ENCODE measurements around the gene PLPP3. TPM values are rescaled to one million over a fixed set of nuclear protein-coding genes. Genes with fewer than 3 reads are reported as not detected.

Gene PLPP3
- total RNA-seq, 1 experiment from 2014 or later = 3.4 TPM

- no TSS peak for BruUV-seq (replicated peaks)
- no peak for TF ChIP-seq SIN3A (IDR thresholded peaks at IDR 0.05; ENCODE audit: low read depth)
- no peak for TF ChIP-seq POLR2A (IDR thresholded peaks at IDR 0.05; ENCODE audit: borderline replicate concordance, extremely low read depth, insufficient read depth, insufficient read length)
- no peak for TF ChIP-seq ZBTB33 (IDR thresholded peaks at IDR 0.05; ENCODE audit: extremely low read depth, insufficient replicate concordance, low read length)
These were observed 29.1 kb downstream of the PLPP3 start for GRCh38 chr1:56550138-56550858.

GRCh38 chr1:56548571-56548970 is 30.8 kb downstream of the PLPP3 start:
- ChIA-PET POLR2A (no interaction called here), CTCF (no interaction called here), RAD21 (ENCODE audit: low non-redundant PET in 1 of 2, low total read pairs in 2 of 2, uncharacterized antibody in 2 of 2, unreplicated experiment in 2 of 2) (no interaction called here)
- Histone ChIP-seq H3K4me1 (ENCODE audit: control insufficient read depth in 1 of 2, insufficient read depth in 2 of 2, low read length in 2 of 2) (peaks cover 0 to 5% of the 10 kb centered on the region in 2 experiments; a peak in 1 of 4 replicates), H3K9ac (ENCODE audit: low read length) (no peak overlapping the region), H3K36me3 (ENCODE audit: control insufficient read depth in 1 of 2, insufficient read depth in 2 of 2, low read length in 2 of 2) (no peaks in the 10 kb centered on the region), H3K27ac (ENCODE audit: low read depth, low read length) (no peak overlapping the region), H4K20me1 (ENCODE audit: insufficient read depth) (no peaks in the 10 kb centered on the region), H3K9me2 (ENCODE audit: insufficient read depth) (no peaks in the 10 kb centered on the region), H3K27me3 (ENCODE audit: insufficient read depth, low read length) (no peaks in the 10 kb centered on the region), H3K4me2 (ENCODE audit: low read length) (no peak overlapping the region), H2AFZ (ENCODE audit: low read depth, low read length, poor library complexity, severe bottlenecking) (no peak overlapping the region), H3K79me2 (ENCODE audit: insufficient read depth, low read length) (no peaks in the 10 kb centered on the region), H3K9me3 (ENCODE audit: control insufficient read depth in 1 of 2, insufficient read depth in 1 of 2, low read depth in 1 of 2, low read length in 2 of 2) (no peaks in the 10 kb centered on the region), H3K4me3 (replicated peaks in 1 of 2; ENCODE audit: low read depth in 1 of 2, low read length in 2 of 2) (no peak overlapping the region)
- intact Hi-C loops (cut with micrococcal nuclease) = no loop called here
- no peak for DNase-seq (ENCODE audit: low read depth, low spot score)
- no peak for ATAC-seq
- no TSS peak for BruUV-seq (replicated peaks)
- TF ChIP-seq EZH2phosphoT487 (IDR thresholded peaks at IDR 0.05; ENCODE audit: borderline replicate concordance) = no peak

More at GRCh38 chr1:56550138-56550858, 29.1 kb downstream of the PLPP3 start:
- Histone ChIP-seq H4K20me1 (ENCODE audit: insufficient read depth) (no peaks in the 10 kb centered on the region), H3K4me2 (ENCODE audit: low read length) (no peak overlapping the region), H3K4me3 (replicated peaks in 1 of 2; ENCODE audit: low read depth in 1 of 2, low read length in 2 of 2) (no peak overlapping the region), H3K36me3 (ENCODE audit: control insufficient read depth in 1 of 2, insufficient read depth in 2 of 2, low read length in 2 of 2) (no peaks in the 10 kb centered on the region), H3K9ac (ENCODE audit: low read length) (no peak overlapping the region), H2AFZ (ENCODE audit: low read depth, low read length, poor library complexity, severe bottlenecking) (no peak overlapping the region), H3K4me1 (ENCODE audit: control insufficient read depth in 1 of 2, insufficient read depth in 2 of 2, low read length in 2 of 2) (peaks cover 0 to 5% of the 10 kb centered on the region in 2 experiments; a peak in 1 of 4 replicates), H3K9me3 (ENCODE audit: control insufficient read depth in 1 of 2, insufficient read depth in 1 of 2, low read depth in 1 of 2, low read length in 2 of 2) (no peaks in the 10 kb centered on the region), H3K9me2 (ENCODE audit: insufficient read depth) (no peaks in the 10 kb centered on the region), H3K27ac (ENCODE audit: low read depth, low read length) (no peak overlapping the region), H3K27me3 (ENCODE audit: insufficient read depth, low read length) (no peaks in the 10 kb centered on the region), H3K79me2 (ENCODE audit: insufficient read depth, low read length) (no peaks in the 10 kb centered on the region)
- intact Hi-C loops (cut with micrococcal nuclease) = no loop called here
- POLR2A ChIA-PET = no interaction called here
- RAD21 ChIA-PET (ENCODE audit: low non-redundant PET in 1 of 2, low total read pairs in 2 of 2, uncharacterized antibody in 2 of 2, unreplicated experiment in 2 of 2) = no interaction called here
- DNase-seq (ENCODE audit: low read depth, low spot score) (no peak), ATAC-seq (no peak)
- CTCF ChIA-PET = no interaction called here
